Esophagus (tissue), 2 donors: ENCODE measurements around the gene ZNF292. TPM values are rescaled to one million over a fixed set of nuclear protein-coding genes. Genes with fewer than 3 reads are reported as not detected.
"Not testable (repeated sequence)": the region's sequence is repeated elsewhere in the genome, so short reads cannot be mapped to it uniquely, and the experiment has no call there.

ENCODE experiments used
- H3K27ac ChIP-seq, 2 donors: one replicate each; pipeline ENCODE4 v1.5.1; 2013; ENCODE audit warnings: low read depth in 2 of 2, mild to moderate bottlenecking in 2 of 2, inconsistent platforms in 1 of 2, low read length in 1 of 2, moderate library complexity in 1 of 2
- H3K27me3 ChIP-seq, 2 donors: one replicate each; pipeline ENCODE4 v1.6.1; 2013; ENCODE audit warnings: low read length in 2 of 2, control low read depth in 1 of 2, mild to moderate bottlenecking in 1 of 2; ENCODE audit not compliant: insufficient read depth in 2 of 2, control insufficient read depth in 1 of 2
- H3K36me3 ChIP-seq, 2 donors: one replicate each; pipeline ENCODE4 v1.6.1; 2013; ENCODE audit warnings: low read length in 1 of 2; ENCODE audit not compliant: control insufficient read depth in 2 of 2, insufficient read depth in 2 of 2
- H3K4me1 ChIP-seq, 2 donors: one replicate each; pipeline ENCODE4 v1.6.1; 2013; ENCODE audit warnings: low read length in 1 of 2; ENCODE audit not compliant: control insufficient read depth in 2 of 2, insufficient read depth in 2 of 2
- H3K4me3 ChIP-seq, 2 donors: one replicate each; pipeline ENCODE4 v1.5.1; 2013; ENCODE audit warnings: low read length in 2 of 2, mild to moderate bottlenecking in 2 of 2, low read depth in 1 of 2, moderate library complexity in 1 of 2
- H3K9me3 ChIP-seq, 2 donors: one replicate each; pipeline ENCODE4 v1.6.1; 2013; ENCODE audit warnings: mild to moderate bottlenecking in 2 of 2, low read depth in 1 of 2, low read length in 1 of 2, moderate library complexity in 1 of 2; ENCODE audit not compliant: control insufficient read depth in 2 of 2, insufficient read depth in 1 of 2
- WGBS, 2 donors: extraction: QIAGEN DNeasy Blood & Tissue Kit; methylation state at CpG; one replicate each; pipeline ENCODE4 v1.1.7; 2013; 5-methylcytosine and 5-hydroxymethylcytosine counted together
- polyA plus RNA-seq, 2 donors: library from polyadenylated mRNA; stranded (reverse); fragments of 200-250 nt; gene quantifications; one replicate each; pipeline ENCODE4 v1.2.3, GENCODE V29; 2013
- donor health status: healthy with polysubstance abuse.
- donor health status: Bipolar disorder and iron deficiency.

Gene ZNF292
- polyA plus RNA-seq, 2 donors, result 4.2 to 6.1 TPM

DNA sequence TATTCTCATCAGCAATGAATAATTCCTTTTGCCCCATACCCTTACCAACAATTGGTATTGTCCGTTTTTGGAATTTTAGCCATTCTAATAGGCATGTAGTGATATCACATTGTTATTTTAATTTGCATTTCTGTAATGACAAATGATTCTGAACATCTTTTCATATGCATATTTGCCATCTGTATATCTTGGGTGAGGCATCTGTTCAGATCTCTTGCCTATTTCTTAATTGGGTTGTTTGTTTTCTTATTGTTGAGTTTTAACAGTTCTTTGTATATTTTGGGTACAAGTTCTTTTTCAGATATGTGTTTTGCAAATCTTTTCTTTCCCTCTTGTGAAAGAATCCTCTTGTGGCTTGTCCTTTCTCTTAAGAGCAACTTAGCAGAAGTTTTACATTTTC is 69.6 kb downstream of the ZNF292 start:
- 96 to 97% methylated on average over 1 of the region's 1 CpG for WGBS, 2 donors
- Histone ChIP-seq H3K36me3 (peaks cover 0 to 6% of the 10 kb centered on the region in 2 donors), H3K27ac (no peak overlapping the region)

DNA sequence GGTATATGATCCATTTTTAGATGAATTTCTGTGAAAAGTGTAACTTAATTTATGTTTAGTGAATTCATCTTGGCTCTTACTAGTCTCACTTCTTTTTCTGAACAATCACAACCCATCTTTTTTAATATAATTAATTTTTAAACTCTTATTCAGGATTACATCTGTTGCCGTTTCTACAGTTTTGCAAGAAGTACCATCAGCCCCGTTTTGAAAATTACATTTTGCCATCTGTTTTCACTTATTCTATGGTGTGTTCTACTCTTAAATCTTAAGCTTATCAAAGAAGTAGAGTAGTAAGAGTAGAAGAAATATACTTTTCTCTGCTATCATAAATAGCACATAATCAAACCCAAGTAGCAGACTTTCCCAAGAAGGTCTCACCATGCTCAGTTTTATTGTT is 70.1 kb downstream of the ZNF292 start:
- 91 to 95% methylated on average over 2 of the region's 2 CpGs for WGBS, 2 donors
- H3K36me3 ChIP-seq, result peaks cover 0 to 6% of the 10 kb centered on the region in 2 donors

More for the DNA sequence above, 69.6 kb downstream of the ZNF292 start:
- no peaks in the 10 kb centered on the region for H3K9me3 ChIP-seq
- H3K27me3 ChIP-seq, result no peaks in the 10 kb centered on the region
- H3K4me3 ChIP-seq, result no peak overlapping the region
- no peaks in the 10 kb centered on the region for H3K4me1 ChIP-seq

DNA sequence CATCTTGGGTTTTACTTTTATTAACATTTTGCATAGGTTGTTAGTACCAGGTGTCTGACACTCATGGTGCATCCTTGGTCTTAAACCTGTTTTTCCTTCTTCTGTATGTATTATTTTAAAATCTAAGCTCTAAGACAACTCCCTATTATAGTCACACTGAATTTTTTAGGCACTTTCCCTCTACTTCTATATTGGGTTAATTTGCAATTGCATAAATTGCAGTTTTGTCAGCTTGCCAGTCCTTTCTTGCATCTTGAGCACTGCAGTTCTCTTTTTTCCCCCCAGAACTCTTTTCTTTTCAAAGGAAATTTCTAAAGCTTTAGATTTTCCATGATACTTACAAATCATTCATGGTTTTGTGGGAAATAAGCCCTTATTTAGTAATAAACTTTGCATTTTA is 70.6 kb downstream of the ZNF292 start:
- no peak overlapping the region for H3K4me3 ChIP-seq
- H3K9me3 ChIP-seq, result no peaks in the 10 kb centered on the region
- peaks cover 0 to 6% of the 10 kb centered on the region in 2 donors for H3K36me3 ChIP-seq
- no peak overlapping the region for H3K27ac ChIP-seq
- H3K4me1 ChIP-seq, result no peaks in the 10 kb centered on the region
- H3K27me3 ChIP-seq, result no peaks in the 10 kb centered on the region

More for the DNA sequence above, 70.1 kb downstream of the ZNF292 start:
- Histone ChIP-seq H3K27me3 (no peaks in the 10 kb centered on the region), H3K9me3 (no peaks in the 10 kb centered on the region), H3K4me3 (no peak overlapping the region), H3K4me1 (no peaks in the 10 kb centered on the region), H3K27ac (no peak overlapping the region)

DNA sequence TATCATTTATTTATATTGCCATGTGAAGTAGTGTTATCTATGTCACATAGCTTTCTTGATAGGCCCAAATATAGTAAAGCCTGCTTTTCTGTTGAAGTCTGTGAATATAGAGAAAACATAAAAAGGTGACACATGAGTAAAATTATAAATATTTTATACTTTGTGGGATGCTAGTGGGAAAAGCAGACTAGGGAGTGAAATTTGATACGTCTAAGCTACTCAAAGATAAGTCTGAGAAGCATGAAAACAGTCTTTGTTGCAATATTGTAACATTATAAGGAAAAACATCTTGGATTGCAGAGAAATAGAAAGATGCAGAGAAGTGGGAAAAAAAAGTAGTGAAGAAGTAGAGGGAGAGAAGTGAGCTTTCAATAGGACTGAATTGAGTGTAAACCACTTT is 75.4 kb downstream of the ZNF292 start:
- H3K4me1 ChIP-seq, result no peaks in the 10 kb centered on the region
- 94 to 96% methylated on average over 1 of the region's 1 CpG for WGBS, 2 donors
- H3K36me3 ChIP-seq, result peaks cover 0 to 3% of the 10 kb centered on the region in 2 donors

DNA sequence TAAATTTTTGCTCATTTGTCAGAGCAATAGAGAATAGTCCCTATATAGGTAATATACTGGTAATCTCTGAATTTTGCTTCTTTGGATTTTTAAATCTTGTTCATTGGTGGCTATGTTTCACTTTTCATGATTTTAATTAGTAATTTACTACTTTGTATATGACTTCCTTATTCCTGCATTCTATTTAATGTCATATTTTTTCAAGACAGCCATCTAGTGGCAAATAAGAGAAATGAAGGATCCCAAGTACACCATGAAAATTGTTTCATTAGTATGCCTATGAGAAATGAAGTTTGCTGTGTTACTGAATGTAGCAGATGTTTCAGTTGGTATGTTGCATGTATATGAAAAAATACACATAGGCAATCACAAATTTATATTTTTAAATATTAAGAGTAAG is 82.4 kb downstream of the ZNF292 start:
- H3K36me3 ChIP-seq, result no peaks in the 10 kb centered on the region
- no peaks in the 10 kb centered on the region for H3K27me3 ChIP-seq
- no peaks in the 10 kb centered on the region for H3K4me1 ChIP-seq

More for the DNA sequence above, 75.4 kb downstream of the ZNF292 start:
- Histone ChIP-seq H3K27me3 (no peaks in the 10 kb centered on the region), H3K27ac (no peak overlapping the region), H3K9me3 (no peaks in the 10 kb centered on the region), H3K4me3 (no peak overlapping the region)

DNA sequence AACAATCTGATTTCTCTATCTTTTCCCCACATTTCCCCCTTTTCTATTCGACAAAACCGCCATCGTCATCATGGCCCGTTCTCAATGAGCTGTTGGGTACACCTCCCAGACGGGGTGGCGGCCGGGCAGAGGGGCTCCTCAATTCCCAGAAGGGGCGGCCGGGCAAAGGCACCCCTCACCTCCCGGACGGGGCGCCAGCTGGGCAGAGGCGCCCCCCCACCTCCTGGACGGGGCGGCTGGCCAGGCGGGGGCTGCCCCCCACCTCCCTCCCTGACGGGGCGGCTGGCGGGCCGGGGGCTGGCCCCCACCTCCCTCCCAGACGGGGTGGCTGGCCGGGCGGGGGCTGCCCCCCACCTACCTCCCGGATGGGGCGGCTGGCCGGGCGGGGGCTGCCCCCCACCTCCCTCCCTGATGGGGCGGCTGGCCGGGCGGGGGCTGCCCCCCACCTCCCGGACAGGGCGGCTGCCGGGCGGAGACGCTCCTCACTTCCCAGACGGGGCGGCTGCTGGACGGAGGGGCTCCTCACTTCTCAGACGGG is 83.8 kb downstream of the ZNF292 start:
- 94 to 97% methylated on average over 17 to 38 of the region's 39 CpGs for WGBS, 2 donors
- not testable (repeated sequence) for H3K4me3 ChIP-seq, H3K9me3 ChIP-seq, H3K27me3 ChIP-seq, H3K4me1 ChIP-seq, H3K36me3 ChIP-seq, H3K27ac ChIP-seq

More for the DNA sequence above, 82.4 kb downstream of the ZNF292 start:
- no peaks in the 10 kb centered on the region for H3K9me3 ChIP-seq
- H3K4me3 ChIP-seq, result no peak overlapping the region
- no peak overlapping the region for H3K27ac ChIP-seq

DNA sequence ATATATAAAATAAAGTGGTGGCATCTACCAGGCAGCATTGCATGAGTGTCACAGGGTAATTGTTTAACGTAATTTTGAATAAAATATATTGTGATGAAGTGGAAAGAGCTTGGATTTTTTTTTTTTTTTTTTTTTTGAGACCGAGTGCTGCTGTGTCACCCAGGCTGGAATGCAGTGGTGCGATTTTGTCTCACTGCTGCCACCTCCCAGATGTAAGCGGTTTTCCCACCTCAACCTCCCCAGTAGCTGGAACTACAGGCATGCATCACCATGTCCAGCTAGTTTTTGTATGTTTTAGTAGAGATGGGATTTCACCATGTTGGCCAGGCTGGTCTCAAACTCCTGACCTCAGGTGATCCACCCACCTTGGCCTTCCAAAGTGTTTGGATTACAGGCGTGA is 85.9 kb downstream of the ZNF292 start:
- 95 to 96% methylated on average over 5 of the region's 5 CpGs for WGBS, 2 donors
- H3K4me3 ChIP-seq, result no peak overlapping the region
- H3K36me3 ChIP-seq, result peaks cover 0 to 1% of the 10 kb centered on the region in 2 donors
- no peak overlapping the region for H3K27ac ChIP-seq
- no peaks in the 10 kb centered on the region for H3K4me1 ChIP-seq
- no peaks in the 10 kb centered on the region for H3K9me3 ChIP-seq
- H3K27me3 ChIP-seq, result no peaks in the 10 kb centered on the region

DNA sequence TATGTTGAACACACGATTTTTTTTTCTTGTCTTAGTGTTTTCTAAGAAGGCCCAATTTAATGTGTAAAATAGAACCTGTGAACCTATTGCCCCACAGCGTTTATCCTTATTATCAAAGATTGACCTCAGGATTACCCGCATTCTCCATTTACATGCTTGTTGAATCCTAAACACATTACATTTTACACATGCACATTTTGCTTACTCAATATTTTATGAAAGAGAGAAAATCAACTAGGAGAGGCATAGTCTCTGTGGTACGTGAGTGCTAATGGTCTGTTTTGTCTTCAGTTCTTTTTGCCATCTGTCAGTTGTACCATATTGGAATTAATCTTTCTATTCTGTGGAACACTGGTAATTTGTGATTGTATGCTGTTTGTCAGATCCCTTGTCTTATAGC is 86.9 kb downstream of the ZNF292 start:
- peaks cover 0 to 9% of the 10 kb centered on the region in 2 donors for H3K36me3 ChIP-seq
- no peak overlapping the region for H3K4me3 ChIP-seq
- H3K27ac ChIP-seq, result no peak overlapping the region
- no peaks in the 10 kb centered on the region for H3K4me1 ChIP-seq
- 88 to 89% methylated on average over 4 of the region's 4 CpGs for WGBS, 2 donors
- H3K27me3 ChIP-seq, result no peaks in the 10 kb centered on the region
- H3K9me3 ChIP-seq, result no peaks in the 10 kb centered on the region

DNA sequence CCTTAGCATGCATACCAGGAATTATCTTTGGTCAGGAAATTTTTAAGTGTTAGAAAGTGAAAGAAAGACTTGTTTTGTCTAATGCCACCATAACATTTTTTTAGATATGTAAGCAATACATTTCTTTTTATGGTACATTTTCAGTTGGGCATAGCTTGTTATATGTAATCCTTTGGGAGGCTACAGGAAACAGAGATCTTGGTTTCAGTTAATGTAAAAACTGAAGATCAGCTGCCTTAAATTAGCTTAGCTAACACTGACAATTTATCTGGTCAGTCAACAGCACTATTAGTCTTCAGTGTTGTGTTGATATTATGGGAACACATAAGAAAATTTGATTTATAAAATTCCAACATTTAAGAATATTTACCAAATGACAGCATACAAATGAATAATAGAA is 88.4 kb downstream of the ZNF292 start:
- H3K27me3 ChIP-seq, result no peaks in the 10 kb centered on the region
- no peak overlapping the region for H3K4me3 ChIP-seq
- no peaks in the 10 kb centered on the region for H3K9me3 ChIP-seq
- peaks cover 3 to 9% of the 10 kb centered on the region in 2 donors for H3K36me3 ChIP-seq
- no peaks in the 10 kb centered on the region for H3K4me1 ChIP-seq
- H3K27ac ChIP-seq, result no peak overlapping the region

DNA sequence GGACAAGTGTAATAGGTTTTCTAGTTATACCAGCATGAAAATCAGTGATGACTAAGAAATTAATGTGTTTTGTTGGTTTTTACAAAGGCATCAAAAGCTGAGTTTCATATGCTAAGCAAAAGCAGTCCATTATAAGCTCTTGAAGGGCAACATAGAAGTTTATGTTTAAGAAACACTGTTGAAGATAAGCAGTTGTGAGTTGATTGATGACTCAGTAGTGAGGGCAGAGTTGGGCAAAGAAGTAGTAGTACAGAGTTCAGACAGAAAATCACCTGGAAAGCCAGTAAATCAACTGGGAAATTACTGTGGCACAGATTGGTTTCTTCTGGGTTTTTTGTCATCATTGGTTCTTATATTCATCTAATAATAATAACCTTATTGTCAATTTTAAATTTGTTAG is 89.0 kb downstream of the ZNF292 start:
- no peak overlapping the region for H3K4me3 ChIP-seq
- peaks cover 3 to 9% of the 10 kb centered on the region in 2 donors for H3K36me3 ChIP-seq
- H3K9me3 ChIP-seq, result no peaks in the 10 kb centered on the region
- no peak overlapping the region for H3K27ac ChIP-seq
- no peaks in the 10 kb centered on the region for H3K27me3 ChIP-seq
- H3K4me1 ChIP-seq, result no peaks in the 10 kb centered on the region
